TTC549 (cell line): ENCODE results near the gene KLLN.
"Not testable (repeated sequence)": the region's sequence is repeated elsewhere in the genome, so short reads cannot be mapped to it uniquely, and the experiment has no call there.

Experiments used
- FAIRE-seq: peaks from 2 replicates; lab custom pipeline; 2012; peaks lifted over from hg19 to GRCh38; lab: Jason Lieb, UNC

Gene KLLN

DNA sequence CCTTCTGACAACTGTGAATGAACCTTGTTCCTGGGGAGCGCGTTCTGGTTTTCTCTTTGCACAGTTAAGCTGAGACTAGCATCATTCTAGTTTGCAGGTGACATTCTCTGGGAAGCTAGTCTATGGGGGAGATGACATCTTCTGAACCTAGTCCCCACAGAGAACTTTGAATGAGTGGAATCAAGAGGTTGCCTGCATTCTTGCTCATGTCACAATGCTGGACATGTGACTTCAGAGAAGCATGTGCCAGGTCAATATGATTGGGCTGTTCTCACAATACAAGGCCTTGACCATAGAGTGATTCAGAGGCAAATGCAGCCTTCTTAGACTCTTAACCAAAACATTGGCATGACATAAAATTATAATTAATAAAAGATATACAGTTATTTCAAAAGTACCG lies 22.1 kb downstream of the KLLN start:
- no peak for FAIRE-seq

DNA sequence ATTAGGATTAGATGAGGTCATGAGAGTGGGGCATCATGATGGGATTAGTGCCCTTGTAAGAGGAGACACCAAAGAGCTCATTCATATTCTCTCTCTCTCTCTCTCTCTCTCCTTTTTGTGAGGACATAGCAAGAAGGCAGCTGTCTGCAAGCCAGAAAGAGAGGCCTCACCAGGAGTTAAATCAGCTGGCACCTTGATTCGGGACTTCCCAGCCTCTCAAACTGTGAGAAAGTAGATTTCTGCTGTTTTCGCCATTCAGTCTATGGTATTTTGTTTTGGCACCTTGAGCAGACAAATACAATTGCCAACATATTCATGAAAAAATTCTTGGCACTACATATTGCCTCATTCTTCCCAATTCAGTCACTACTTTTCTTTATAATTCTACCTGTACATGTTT lies 24.7 kb downstream of the KLLN start:
- FAIRE-seq, result no peak

DNA sequence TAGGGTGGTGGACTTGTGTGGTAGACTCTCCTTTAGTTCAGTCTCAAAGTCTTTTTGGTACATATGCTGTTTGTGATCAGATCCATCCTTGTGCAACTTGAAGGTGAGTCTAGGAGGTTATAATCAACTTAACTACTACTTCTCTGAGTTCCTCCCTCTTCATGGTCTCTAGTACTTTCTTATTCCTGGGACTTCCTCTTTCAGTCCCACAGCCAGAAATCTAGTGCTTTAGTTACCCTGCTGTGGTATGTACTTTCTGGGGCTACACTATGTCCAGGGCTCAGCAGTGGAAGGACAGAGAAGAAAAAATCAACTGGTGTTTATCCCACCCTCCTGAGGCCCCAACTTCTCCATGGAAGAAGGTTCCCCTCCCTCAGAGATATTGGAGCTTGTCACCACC lies 25.9 kb downstream of the KLLN start:
- FAIRE-seq, result no peak

DNA sequence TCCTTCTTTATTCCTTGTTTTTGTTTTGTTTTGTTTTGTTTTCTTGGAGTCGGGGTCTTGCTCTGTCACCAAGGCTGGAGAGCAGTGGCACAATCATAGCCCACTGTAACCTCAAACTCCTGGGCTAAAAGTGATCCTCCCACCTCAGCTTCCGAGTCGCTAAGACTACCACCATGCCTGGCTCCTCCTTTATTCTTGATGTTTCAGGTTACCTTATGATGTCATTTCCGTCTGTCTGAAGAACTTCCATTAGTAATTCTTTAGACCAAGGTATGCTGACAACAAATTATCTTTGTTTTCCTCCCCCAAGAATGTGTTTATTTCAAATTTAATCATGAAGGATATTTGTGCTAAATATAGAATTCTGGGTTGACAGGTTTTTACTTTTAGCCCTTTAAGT lies 27.2 kb downstream of the KLLN start:
- no peak for FAIRE-seq

DNA sequence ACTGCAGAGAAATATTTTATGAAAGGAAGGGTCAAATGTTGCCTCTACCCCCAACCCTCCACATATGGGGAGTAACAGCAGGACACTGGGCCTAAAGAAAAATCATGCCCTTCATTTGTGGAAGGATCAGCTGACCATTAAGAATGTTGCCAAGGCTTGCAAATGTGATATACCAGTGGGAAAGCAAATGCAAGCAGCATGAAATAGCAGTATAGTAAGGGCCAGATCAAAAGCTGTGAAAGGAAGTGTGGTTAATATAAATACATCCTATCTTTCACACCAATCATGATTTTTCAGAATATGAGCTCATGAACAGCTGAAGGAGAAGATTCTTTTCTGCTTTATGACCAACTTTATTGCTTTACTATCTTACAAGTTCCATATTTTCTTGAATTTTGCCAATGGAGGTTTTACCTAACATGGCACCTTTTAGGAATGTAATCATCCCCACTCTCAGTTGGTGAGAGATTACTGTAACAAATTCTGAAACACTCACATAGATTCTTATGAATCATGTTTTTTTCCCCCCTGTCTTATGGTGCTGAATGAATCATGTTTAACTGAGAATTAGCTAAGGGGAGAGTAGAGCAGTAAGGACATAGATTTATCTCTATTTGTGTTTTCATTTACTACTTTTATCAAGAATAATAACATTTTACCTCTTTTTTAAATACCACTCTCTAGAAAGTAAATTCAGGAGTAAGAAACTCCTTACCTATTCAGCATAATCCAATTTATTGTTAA lies 33.2 kb downstream of the KLLN start:
- no peak for FAIRE-seq

DNA sequence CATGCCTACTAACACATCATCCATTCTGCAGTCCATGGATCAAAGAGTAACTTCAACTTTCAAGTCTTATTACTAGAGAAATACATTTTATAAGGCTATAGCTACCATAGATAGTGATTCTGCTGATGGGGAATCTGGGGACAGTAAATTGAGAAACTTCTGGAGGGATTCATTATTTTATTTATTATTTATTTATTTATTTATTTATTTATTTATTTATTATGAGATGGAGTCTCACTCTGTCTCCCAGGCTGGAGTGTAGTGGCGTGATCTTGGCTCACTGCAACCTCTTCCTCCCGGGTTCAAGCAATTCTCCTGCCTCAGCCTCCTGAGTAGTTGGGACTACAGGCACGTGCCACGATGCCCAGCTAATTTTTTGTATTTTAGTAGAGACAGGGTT lies 34.3 kb downstream of the KLLN start:
- not testable (repeated sequence) for FAIRE-seq

DNA sequence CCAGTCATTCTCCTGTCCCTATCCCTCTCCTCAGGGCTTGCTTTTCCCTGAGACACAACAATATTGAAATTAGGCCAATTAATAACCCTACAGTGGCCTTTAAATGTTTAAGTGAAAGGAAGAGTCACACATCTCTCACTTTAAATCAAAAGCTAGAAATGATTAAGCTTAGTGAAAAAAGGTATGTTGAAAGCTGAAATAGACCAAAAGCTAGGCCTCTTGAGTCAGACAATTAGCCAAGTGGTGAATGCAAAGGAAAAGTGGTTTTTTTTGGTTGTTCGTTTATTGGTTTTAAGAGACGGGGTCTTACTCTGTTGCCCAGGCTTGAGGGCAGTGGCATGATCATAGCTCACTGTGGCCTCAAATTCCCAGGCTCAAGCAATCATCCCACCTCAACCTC lies 35.7 kb downstream of the KLLN start:
- no peak for FAIRE-seq

DNA sequence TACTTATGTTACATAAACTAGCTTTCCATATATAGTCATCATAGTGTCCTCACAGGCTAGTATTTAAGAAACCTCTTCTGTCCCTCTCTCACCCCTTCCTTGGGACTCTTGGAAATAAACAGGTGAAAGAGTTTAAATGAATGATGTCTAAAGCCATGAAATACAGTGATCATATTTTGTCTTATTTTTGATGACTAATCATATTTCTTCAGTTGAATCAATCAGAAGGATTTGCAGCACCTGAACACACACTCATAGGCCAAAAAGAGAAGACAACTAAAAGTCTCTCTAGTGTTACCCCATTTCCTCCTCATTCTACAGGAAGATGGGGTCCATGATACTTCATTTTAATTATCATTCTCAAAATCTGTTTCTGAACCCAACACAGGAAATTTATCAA lies 36.7 kb downstream of the KLLN start:
- no peak for FAIRE-seq

DNA sequence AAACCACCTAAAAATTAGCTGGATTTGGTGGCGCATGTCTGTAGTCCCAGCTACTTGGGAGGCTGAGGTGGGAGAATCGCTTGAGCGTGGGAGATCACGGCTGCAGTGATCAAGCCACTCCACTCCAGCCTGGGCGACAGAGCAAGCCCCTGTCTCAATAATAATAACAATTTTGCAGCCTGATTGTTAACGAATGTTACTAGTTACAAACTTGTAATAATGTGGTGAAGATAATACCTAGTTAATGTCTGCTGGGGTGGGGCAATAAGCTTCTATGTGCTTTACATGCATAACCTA lies 44.1 kb downstream of the KLLN start:
- FAIRE-seq, result no peak

DNA sequence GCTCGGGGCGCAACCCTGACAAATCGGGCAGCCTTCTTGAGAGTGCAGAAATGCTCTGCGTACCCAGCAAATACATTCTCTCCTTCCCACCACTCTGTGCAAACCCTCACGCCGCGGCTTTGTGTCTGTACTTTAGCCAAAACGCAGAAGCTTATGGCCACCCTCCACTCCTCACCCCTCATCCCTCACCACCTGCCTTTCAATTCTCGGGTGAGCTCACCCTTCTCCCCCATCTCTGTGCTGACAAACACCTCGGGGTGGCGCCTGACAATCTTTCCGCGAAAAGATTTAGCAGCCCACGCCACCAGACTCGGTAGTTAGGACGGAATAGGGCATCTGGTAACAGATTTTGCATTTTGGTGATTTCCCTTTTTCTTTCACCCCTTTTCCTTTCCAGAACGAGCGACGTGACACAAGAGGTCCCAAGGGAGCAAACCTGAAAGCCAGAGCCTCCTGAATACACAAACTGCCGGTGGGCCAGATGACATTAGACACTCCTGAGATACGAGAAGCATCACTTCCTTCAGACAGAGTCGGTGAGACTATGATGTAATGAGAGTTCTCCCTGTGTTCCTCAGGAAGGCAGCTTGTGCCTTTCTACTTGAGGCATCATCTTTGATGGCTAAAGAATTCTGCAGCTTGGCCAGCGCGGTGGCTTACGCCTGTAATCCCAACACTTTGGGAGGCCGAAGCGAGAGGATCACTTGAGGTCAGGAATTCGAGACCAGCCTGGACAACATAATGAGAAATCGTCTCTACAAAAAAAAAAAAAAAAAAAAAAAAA lies 44.6 kb downstream of the KLLN start:
- FAIRE-seq, result no peak

DNA sequence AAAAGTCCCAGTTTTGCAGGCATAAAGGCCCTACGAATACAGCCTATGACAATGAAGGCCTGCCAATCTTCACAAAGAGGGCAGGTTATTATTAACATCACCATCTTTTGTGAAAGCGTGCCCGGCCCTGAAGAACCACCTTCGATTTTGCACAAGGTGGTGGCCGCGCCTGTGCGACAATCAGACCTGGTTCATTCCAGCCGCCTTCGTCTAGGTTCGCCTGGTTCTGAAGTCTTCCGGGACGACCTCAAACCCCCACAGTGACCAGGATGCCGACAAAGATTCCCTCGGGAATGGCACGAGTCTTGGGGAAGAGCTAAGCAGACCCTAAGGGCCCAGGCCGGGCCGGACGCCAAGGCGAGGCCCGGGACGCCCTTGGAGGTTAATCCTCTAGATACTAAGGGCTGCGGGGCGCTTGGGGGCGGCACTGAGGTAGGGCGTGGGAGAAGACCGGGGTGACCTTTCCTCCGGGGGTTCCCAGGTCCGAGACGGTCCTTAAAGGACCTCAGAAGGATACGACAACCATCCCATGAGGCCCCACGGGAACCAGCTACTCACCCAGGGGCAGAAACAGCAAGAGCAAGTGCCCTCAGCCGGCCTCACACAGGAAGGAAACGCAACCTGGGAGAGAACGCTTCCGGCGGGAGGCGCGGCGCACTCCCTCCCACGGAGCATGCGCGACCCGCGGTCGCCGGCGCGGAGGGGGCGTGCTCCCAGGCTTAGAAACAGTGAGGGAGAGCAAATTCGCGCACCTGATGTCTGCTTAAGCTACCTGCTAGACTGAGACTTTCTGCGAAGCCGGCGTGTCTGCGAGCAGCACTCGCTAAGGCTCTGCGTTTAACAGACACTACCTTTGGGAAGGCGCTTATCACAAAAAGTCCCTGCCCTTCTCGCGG lies 45.5 kb downstream of the KLLN start, which contains the start of gene ATAD1:
Gene ATAD1 (minus strand): TSS at position 618 of the 896 bp plus-strand sequence. CDS start 3,627 bp downstream, outside the sequence.
- no peak for FAIRE-seq

DNA sequence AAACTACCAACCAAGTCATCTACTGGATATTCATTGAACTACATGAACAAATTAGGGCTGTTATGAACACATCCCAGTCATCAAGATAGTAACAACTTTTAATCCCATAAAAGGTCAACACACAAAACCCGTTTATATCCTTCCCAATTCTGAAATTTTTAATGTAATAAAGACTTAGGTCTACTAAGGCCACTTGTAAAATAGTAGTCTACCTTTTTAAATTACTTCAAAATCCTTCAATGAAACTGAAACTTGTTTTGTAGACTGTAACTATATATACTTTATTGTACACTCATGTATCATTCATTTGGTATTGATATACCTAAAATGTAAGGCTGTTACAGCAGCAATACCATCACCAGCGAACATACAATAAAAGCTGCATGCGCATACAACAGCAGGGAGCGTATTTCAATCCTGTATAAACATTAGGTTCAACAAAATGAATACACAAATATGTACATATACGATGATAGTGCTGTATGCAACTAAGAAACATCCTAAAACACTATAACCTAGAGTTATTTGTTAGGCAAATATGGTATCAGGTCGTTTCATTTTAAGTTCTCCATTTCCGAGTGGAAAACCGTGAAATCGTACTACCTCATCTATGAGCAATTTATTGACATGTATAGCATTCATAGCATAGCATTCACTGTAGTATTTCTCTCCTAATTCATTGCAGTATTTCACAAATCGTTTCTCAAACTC lies 46.3 kb downstream of the KLLN start:
- FAIRE-seq, result no peak

DNA sequence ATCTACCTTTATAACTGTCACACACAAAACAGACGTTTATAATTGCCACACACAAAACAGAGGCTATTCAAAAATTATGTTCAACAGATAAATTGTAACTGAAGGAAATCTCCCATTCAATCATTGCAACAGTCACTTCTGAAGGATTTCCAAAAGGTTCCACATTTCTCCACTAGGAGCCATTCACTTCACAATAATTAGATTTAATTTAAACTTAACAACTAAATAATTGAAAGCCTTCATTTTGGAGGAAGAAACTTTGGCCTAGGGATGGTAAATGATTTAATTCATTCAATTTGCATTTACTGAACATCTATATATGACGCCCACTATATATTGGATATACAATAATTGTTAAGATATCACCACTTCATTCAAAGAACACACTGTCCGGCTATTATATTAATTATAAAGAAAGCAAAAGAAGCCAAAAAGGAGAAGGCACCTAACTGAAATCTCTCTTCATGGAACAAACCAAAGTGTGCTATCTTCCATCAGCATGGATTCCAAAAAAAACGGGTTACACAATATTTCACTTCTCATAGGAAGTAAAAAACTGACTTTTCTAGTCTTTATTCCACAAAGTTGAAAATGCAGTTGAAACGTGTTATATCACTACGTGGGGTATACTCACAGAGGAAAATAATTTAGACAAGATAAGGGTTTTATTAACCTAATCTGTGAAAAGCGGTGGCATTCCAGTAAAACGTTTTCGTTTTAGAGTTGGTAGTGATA lies 47.0 kb downstream of the KLLN start:
- FAIRE-seq, result no peak
